Measurements from ENCODE around the gene VAPB. TPM values are rescaled to one million over a fixed set of nuclear protein-coding genes. Genes with fewer than 3 reads are reported as not detected.

The VAPB gene
- polyA plus RNA-seq, 3 donors: 51.2 to 53.5 (median 52.4) TPM

DNA sequence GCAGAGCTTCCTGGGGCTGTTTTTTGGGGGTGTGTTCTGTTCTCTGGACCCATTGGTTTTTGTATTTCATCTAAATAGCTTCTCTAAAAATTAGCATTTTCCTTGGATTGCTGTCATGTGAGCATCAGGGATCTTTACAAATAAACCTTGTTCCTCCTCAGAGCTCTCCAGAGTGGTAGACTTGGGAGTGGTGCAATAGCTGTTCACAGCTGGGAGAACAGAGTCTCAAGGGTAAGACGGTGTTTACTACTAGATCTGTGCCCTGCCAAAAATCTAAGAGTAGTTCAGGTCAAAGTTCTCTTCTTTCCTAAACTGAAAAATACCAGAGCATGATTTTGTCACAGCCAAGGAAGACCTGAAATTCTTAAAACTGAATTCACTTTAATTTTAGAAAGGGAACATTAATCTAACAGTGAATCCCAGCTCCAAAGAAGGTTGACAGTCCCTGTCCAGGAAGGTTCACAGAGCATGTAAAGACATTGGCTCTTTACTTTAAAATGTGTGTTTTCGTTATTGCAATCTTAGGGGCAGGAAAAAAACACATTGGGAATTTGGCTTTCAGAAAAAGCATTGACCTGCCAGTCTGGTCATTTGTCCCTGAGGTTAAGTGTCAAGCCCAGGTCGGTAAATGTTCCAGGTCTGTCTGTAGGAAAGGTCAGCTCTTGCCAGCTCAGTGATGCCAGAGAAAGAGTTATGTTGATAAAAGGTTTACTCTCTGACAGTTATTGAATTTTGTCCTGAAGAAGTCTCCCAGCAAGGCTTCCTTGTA is 43.3 kb downstream of the VAPB start:
- DNase-seq: no peak

- no peak for DNase-seq
These were observed 44.1 kb downstream of the VAPB start for GRCh38 chr20:58433029-58433647.

DNA sequence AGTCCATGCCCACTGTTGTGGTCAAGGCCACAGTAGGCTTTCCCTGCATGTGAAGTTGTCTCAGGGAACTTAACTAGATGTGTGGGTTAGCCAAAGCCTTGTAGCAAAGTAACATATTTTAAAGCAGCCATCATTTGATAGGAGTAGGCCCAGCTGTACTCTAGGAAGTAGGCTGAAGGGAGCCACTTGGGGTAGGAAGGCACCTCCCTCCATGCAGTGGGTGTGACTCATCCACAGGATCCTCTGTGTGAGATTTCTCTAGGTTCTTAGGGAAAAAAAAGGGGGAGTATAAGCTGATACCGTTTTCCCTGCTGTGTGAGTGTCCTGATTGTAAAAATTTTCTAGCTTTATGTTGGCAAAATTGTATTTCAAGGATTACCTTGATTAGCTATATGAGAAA is 44.7 kb downstream of the VAPB start:
- DNase-seq: no peak

GRCh38 chr20:58434326-58434725 is 45.3 kb downstream of the VAPB start:
- DNase-seq: no peak

GRCh38 chr20:58435237-58435636 is 46.2 kb downstream of the VAPB start:
- DNase-seq: no peak

GRCh38 chr20:58436868-58437645 is 48.0 kb downstream of the VAPB start:
- no peak for DNase-seq

GRCh38 chr20:58438970-58439808 is 50.2 kb downstream of the VAPB start:
- no peak for DNase-seq

DNA sequence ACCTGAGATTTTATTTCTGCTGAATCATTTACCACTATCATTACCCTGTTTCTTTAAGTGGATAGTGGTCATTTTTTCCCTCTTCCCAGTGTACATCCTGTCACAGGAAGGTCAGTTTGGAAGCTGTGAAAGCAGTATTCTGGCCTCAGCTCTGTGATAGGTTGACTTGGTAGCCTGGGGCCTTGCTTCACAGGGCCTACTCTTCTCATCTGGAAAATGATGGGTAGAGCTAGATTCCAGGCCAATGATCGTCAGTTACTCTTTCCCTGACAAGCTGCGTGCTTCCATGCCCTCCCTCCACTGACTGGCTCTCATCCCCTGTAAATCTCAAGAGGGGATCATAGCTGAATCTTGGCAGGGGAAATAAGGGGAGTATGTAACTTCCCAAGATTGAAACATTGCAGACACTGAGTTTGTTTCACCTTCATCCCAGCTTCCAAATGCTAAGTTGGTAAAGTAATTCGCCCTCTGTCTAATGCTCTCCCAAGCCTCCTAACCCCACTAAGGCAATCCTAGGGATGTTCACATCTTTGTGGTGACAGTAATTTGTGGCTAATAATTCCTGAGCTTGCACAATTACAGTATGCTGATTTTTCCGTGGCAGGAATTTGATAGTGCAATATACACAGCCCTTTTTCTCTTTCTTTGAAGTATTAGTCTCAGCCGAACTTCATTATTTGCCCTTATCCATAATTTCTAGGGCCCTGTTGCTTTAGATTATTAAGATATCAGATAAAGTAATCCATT is 51.2 kb downstream of the VAPB start:
- no peak for DNase-seq

- no peak for DNase-seq
These were observed 52.7 kb downstream of the VAPB start for GRCh38 chr20:58441723-58442122.

DNA sequence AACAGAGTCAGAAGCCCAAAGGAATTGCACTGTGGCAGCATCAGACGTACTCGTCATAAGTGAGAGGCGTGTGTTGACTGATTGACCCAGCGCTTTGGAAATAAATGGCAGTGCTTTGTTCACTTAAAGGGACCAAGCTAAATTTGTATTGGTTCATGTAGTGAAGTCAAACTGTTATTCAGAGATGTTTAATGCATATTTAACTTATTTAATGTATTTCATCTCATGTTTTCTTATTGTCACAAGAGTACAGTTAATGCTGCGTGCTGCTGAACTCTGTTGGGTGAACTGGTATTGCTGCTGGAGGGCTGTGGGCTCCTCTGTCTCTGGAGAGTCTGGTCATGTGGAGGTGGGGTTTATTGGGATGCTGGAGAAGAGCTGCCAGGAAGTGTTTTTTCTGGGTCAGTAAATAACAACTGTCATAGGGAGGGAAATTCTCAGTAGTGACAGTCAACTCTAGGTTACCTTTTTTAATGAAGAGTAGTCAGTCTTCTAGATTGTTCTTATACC is 55.8 kb downstream of the VAPB start:
- no peak for DNase-seq

GRCh38 chr20:58446264-58446959 is 57.4 kb downstream of the VAPB start:
- DNase-seq: no peak

DNA sequence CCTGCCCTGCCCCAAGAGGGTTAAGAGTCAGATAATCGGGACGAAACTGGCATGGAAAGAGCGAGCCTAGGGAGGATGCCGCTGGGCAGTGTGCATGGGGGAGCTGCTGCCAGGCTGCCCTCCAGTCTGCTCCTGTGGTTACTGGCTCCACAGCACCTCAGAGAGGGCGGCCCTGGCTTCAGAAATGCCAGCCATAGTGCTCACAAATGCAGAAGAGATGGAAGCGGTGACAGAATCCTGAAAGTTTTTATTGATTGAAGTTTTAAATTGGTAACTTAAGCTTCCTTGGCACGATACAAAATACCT is 57.9 kb downstream of the VAPB start:
- DNase-seq: no peak

- peak; percentile 40 for DNase-seq
These were observed 58.7 kb downstream of the VAPB start for GRCh38 chr20:58447511-58448391.

DNA sequence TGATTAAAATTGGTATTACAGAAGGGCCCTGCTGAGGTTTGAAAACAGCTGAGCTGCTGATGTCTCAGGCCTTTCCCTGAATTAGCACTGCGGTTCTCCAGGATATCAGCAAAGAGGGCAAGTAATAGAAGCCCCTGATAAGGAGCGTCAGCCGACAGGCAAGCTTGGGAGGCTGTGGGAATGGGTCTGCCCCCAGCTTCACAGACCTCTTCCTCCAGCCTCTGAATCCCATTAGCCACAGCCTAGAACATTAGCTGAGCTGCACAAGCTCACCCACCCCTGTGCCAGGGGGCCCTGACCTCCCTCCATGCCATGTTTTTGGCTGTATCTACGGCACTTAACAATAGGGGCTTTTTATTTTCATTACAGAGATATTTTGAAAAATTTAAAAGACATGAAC is 59.9 kb downstream of the VAPB start:
- no peak for DNase-seq

- DNase-seq: no peak
These were observed 60.7 kb downstream of the VAPB start for GRCh38 chr20:58449681-58450221.

DNA sequence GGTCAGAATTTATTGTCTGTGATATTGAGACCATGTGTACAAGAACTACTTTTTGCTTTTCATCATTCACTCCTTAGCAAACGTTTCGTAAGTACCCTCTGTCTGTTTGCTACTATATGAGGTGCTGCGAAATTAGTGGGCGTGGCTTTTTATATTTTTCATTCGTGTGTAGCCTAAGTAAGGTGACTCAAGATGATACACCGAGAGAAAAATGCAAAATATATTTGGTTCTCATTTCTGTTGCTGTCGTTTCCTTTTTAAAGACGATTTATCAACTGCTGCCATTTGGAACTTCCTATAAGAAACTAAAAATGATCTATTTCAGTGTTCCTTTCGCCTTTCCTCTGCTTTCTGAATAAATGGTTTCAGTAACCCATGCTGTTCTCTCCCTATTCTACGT is 61.2 kb downstream of the VAPB start:
- DNase-seq: no peak

DNA sequence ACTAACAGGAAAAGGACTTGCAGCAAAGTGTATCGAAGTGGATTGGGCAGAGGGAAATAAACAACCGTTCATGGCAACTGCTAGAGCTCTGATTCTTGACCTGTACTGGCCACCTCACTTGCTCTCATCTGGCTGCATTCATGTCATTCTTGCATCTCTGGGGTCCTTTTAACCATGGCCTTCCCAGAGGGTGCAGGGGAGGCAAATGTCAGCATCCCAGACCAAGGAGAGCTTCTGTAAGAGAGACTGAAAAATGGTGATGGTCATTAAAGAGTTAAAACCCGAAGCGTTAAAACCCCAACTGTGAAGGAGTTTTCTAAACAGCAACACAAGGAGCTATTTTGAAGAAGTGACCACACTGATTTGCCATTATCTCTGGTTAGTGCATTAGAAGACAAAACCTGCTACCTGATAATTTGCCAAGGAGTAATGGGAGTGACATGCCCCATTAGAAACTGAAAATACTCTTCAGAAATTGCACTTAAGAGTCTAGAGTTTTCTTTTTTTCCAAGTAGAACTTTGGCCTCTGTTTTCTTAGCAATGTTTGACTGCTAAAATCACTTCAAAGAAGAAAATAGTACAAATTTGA is 63.7 kb downstream of the VAPB start:
- DNase-seq: no peak

GRCh38 chr20:58453391-58453790 is 64.4 kb downstream of the VAPB start:
- no peak for DNase-seq

DNA sequence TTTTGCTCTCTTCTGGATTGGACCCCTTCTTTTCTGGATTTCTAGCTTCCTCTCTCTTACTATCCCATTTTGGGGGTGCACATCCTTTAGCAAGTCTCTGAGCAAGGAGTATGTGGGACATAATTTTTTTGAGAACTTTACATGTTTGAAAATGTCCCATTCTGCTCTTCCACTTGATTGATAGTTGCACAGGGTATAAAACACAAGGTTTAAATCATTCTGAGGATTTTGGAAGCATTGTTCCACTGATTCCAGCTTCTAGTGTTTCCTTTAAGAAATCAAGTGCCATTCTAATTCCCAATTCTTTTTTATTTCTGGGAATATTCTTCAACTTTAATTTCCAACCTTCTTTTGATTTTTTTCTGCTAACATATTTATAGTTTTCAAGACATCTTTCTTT is 65.4 kb downstream of the VAPB start:
- DNase-seq: no peak

Data from renal pelvis (tissue), 4 donors.